SK-N-SH (cell line): ENCODE results near the gene PRKD3. TPM values are rescaled to one million over a fixed set of nuclear protein-coding genes. Genes with fewer than 3 reads are reported as not detected.

Experiments
- CTCF ChIA-PET: fragments of 300-600, 350-600 bp; formaldehyde crosslinking; extraction: SDS; loops from one replicate; lab custom pipeline; 2021; lab: Yijun Ruan, JAX
- POLR2A ChIA-PET: fragments of 350-600 bp; sonication (Branson Sonifier 250); formaldehyde crosslinking; extraction: SDS; loops from one replicate; lab custom pipeline; 2020; ENCODE audit warnings: antibody characterized with exemption, inconsistent platforms; lab: Yijun Ruan, JAX
- DNase-seq: peaks from one replicate; pipeline ENCODE4 v3.0.0; 2012
- H2AFZ ChIP-seq: fragments of 200-600 bp; sonication (generic); 2 replicates; pipeline ENCODE4 v1.8.1; 2016; ENCODE audit warnings: antibody characterized with exemption, mild to moderate bottlenecking, low read depth
- H3F3A ChIP-seq: fragments of 200-600 bp; sonication (generic); replicated peaks from 2 replicates; pipeline ENCODE3; 2016; ENCODE audit warnings: antibody characterized with exemption, mild to moderate bottlenecking; ENCODE audit not compliant: insufficient read depth
- H3K27ac ChIP-seq, 2 experiments: fragments of 200-500 bp in 1 of 2; fragments of 200-600 bp in 1 of 2; sonication (Bioruptor generic) in 1 of 2; sonication (generic), shearing (Covaris generic) in 1 of 2; 2 replicates each; pipeline versions ENCODE4 v1.5.1 to v1.6.1; 2014 to 2016; ENCODE audit warnings: low read depth in 2 of 2, inconsistent platforms in 1 of 2, low read length in 1 of 2, mild to moderate bottlenecking in 1 of 2, mixed read lengths in 1 of 2
- H3K27me3 ChIP-seq: fragments of 200-600 bp; sonication (generic), shearing (Covaris generic); 2 replicates; pipeline ENCODE4 v1.6.1; 2016; ENCODE audit warnings: mixed run types; ENCODE audit not compliant: insufficient read depth
- H3K36me3 ChIP-seq, 2 experiments: fragments of 200-500 bp in 1 of 2; fragments of 200-600 bp in 1 of 2; sonication (Bioruptor generic) in 1 of 2; sonication (generic) in 1 of 2; replicated peaks in 1 of 2; 2 replicates each; pipeline versions ENCODE3 to v1.5.1; 2014 to 2016; ENCODE audit warnings: low read length in 1 of 2, mild to moderate bottlenecking in 1 of 2; ENCODE audit not compliant: insufficient read depth in 2 of 2, control insufficient read depth in 1 of 2
- H3K4me1 ChIP-seq, 2 experiments: fragments of 200-500 bp in 1 of 2; fragments of 200-600 bp in 1 of 2; sonication (Bioruptor generic) in 1 of 2; sonication (generic), shearing (Covaris generic) in 1 of 2; 2 replicates each; pipeline versions ENCODE4 v1.5.1 to v1.6.1; 2014 to 2016; ENCODE audit warnings: low read depth in 1 of 2, low read length in 1 of 2, mixed run types in 1 of 2; ENCODE audit not compliant: insufficient read depth in 2 of 2, control insufficient read depth in 1 of 2
- H3K4me2 ChIP-seq: fragments of 200-600 bp; sonication (generic), shearing (Covaris generic); 2 replicates; pipeline ENCODE4 v1.6.1; 2017; ENCODE audit warnings: mixed run types
- H3K4me3 ChIP-seq, 2 experiments: fragments of 200-500 bp in 1 of 2; fragments of 200-600 bp in 1 of 2; sonication (Bioruptor generic) in 1 of 2; sonication (generic), shearing (Covaris generic) in 1 of 2; 2 replicates each; pipeline versions ENCODE4 v1.5.1 to v1.8.1; 2014 to 2016; ENCODE audit warnings: low read depth in 2 of 2, inconsistent platforms in 1 of 2, low read length in 1 of 2, mild to moderate bottlenecking in 1 of 2, mixed read lengths in 1 of 2, moderate library complexity in 1 of 2
- H3K79me2 ChIP-seq: fragments of 200-600 bp; sonication (generic); 2 replicates; pipeline ENCODE4 v1.8.1; 2017; ENCODE audit warnings: mild to moderate bottlenecking; ENCODE audit not compliant: insufficient read depth
- H3K9ac ChIP-seq: fragments of 200-600 bp; sonication (generic); 2 replicates; pipeline ENCODE4 v1.6.1; 2017; ENCODE audit warnings: mixed run types
- H3K9me2 ChIP-seq: fragments of 200-600 bp; sonication (generic); 2 replicates; pipeline ENCODE4 v1.6.1; 2017; ENCODE audit warnings: mixed run types
- H3K9me3 ChIP-seq: fragments of 200-600 bp; sonication (generic); 2 replicates; pipeline ENCODE4 v1.6.1; 2017; ENCODE audit warnings: mixed run types, mild to moderate bottlenecking, moderate library complexity
- H4K20me1 ChIP-seq: fragments of 200-600 bp; sonication (generic); 2 replicates; pipeline ENCODE4 v1.6.1; 2017; ENCODE audit warnings: mild to moderate bottlenecking, mixed run types; ENCODE audit not compliant: insufficient read depth
- CTCF ChIP-seq: fragments of 200-600 bp; sonication (generic); IDR thresholded peaks from 2 replicates; pipeline ENCODE4 v1.6.1; 2017; ENCODE audit warnings: antibody characterized with exemption, mild to moderate bottlenecking, moderate library complexity
- ELF1 ChIP-seq: IDR thresholded peaks from 2 replicates; pipeline ENCODE4 v1.4.0; 2012
- EP300 ChIP-seq, 2 experiments: IDR thresholded peaks; 2 replicates each; pipeline versions ENCODE4 v1.4.0 to v1.6.1; 2012; ENCODE audit warnings: borderline replicate concordance in 1 of 2, low read depth in 1 of 2, low read length in 1 of 2
- FOSL2 ChIP-seq: IDR thresholded peaks from 2 replicates; pipeline ENCODE4 v1.4.0; 2012; ENCODE audit warnings: low read depth, mild to moderate bottlenecking, moderate library complexity, borderline replicate concordance
- JUND ChIP-seq: IDR thresholded peaks from 2 replicates; pipeline ENCODE4 v1.4.0; 2012
- PBX3 ChIP-seq: IDR thresholded peaks from 2 replicates; pipeline ENCODE4; 2012
- RAD21 ChIP-seq: IDR thresholded peaks from 2 replicates; pipeline ENCODE4 v1.6.1; 2012; ENCODE audit warnings: mild to moderate bottlenecking, low read length
- RCOR1 ChIP-seq: fragments of 150-350 bp; IDR thresholded peaks from 2 replicates; pipeline ENCODE4 v1.6.1; 2017; ENCODE audit warnings: antibody characterized with exemption, low read length
- SMC3 ChIP-seq: IDR thresholded peaks from 2 replicates; pipeline ENCODE4 v1.6.1; 2012; ENCODE audit warnings: low read depth, low read length, improper control_type of control experiment
- TCF12 ChIP-seq: IDR thresholded peaks from 2 replicates; pipeline ENCODE4 v1.4.0; 2012
- USF2 ChIP-seq: fragments of 150-350 bp; IDR thresholded peaks from 2 replicates; pipeline ENCODE4 v1.6.1; 2017; ENCODE audit warnings: antibody characterized with exemption, low read length, low read depth, borderline replicate concordance
- WGBS: methylation state at CpG from one replicate; pipeline ENCODE4 v1.1.6; 2017; ENCODE audit warnings: low lambda C conversion rate; 5-methylcytosine and 5-hydroxymethylcytosine counted together
- polyA plus RNA-seq, 3 experiments: library from polyadenylated mRNA; depleted of rRNA; stranded (reverse); fragments of >200 nt; gene quantifications; 2 replicates each; pipeline ENCODE4 v1.2.3, GENCODE V29; 2012

The PRKD3 gene
- polyA plus RNA-seq, 1 of the 3 experiments (the other 2 are of a cell fraction), result 15.9 TPM

- Histone ChIP-seq H3K27ac (no peak overlapping the region), H3F3A (no peaks in the 10 kb centered on the region), H3K4me1 (peaks cover 0 to 12% of the 10 kb centered on the region in 2 experiments; a peak in 2 of 4 replicates), H3K9ac (no peak overlapping the region), H2AFZ (no peak overlapping the region), H3K4me3 (no peak overlapping the region), H3K9me3 (no peaks in the 10 kb centered on the region), H3K9me2 (no peaks in the 10 kb centered on the region), H4K20me1 (no peaks in the 10 kb centered on the region), H3K79me2 (no peaks in the 10 kb centered on the region), H3K36me3 (no peaks in the 10 kb centered on the region), H3K4me2 (no peak overlapping the region), H3K27me3 (no peaks in the 10 kb centered on the region)
- 76% methylated on average over 4 of the region's 4 CpGs for WGBS
- POLR2A ChIA-PET, result no interaction called here
- CTCF ChIA-PET, result interaction anchor here (1.1 to 1.4 kb wide), 4 partner anchors 8 to 41 kb away, joined by 3 to 6 read pairs (median 4); no protein-coding TSS in a partner anchor
- no peak for DNase-seq
- TF ChIP-seq EP300 (IDR thresholded peaks at IDR 0.05; ENCODE audit: borderline replicate concordance in 1 of 2, low read depth in 1 of 2, low read length in 1 of 2) (no peak), RAD21 (no peak), ELF1 (no peak), RCOR1 (no peak), FOSL2 (no peak), SMC3 (no peak)
Measured at GRCh38 chr2:37366773-37367172, 42.1 kb upstream of the PRKD3 start.

GRCh38 chr2:37365669-37366068 is 41.0 kb upstream of the PRKD3 start:
- TF ChIP-seq PBX3 (peak; percentile 46; the same call in 1 of the 2 replicates), USF2 (no peak), JUND (no peak), CTCF (no peak), TCF12 (peak; percentile 7; the same call in 1 of the 2 replicates)
- POLR2A ChIA-PET, result no interaction called here
- Histone ChIP-seq H3K9me2 (no peaks in the 10 kb centered on the region), H3K9me3 (no peaks in the 10 kb centered on the region), H3K4me1 (peaks cover 0 to 18% of the 10 kb centered on the region in 2 experiments; a peak in 2 of 4 replicates), H3K36me3 (no peaks in the 10 kb centered on the region), H4K20me1 (no peaks in the 10 kb centered on the region), H3K27ac (no peak overlapping the region), H3K79me2 (no peaks in the 10 kb centered on the region), H3K4me2 (no peak overlapping the region), H3F3A (no peaks in the 10 kb centered on the region), H3K27me3 (no peaks in the 10 kb centered on the region), H3K9ac (no peak overlapping the region), H3K4me3 (no peak overlapping the region), H2AFZ (no peak overlapping the region)
- no peak for DNase-seq
- CTCF ChIA-PET, result interaction anchor here (1.3 kb wide), 1 partner anchor 30 kb away, joined by 6 read pairs; no protein-coding TSS in a partner anchor
- 70% methylated on average over 2 of the region's 2 CpGs for WGBS
